Measurements from ENCODE around the gene ST8SIA4.

ST8SIA4 gene

GRCh38 chr5:100768221-100768620 lies 134.9 kb downstream of the ST8SIA4 start:
- Histone ChIP-seq H2AFZ (ENCODE audit: low read length) (no peak overlapping the region), H3K9me2 (replicated peaks; ENCODE audit: insufficient read depth, low read length) (no peaks in the 10 kb centered on the region), H3K4me3 (ENCODE audit: low read length) (no peak overlapping the region), H4K20me1 (ENCODE audit: insufficient read depth, low read length) (no peaks in the 10 kb centered on the region), H3K27me3 (replicated peaks; ENCODE audit: insufficient read depth, low read length) (no peaks in the 10 kb centered on the region), H3K9ac (ENCODE audit: low read length) (no peak overlapping the region), H3K4me2 (ENCODE audit: low read depth, low read length) (no peak overlapping the region), H3K79me2 (ENCODE audit: low read length) (no peaks in the 10 kb centered on the region), H3K4me1 (ENCODE audit: low read length) (no peaks in the 10 kb centered on the region), H3K27ac (ENCODE audit: low read length) (no peak overlapping the region), H3K9me3 (replicated peaks; ENCODE audit: insufficient read depth, low read length) (no peaks in the 10 kb centered on the region), H3K36me3 (replicated peaks; ENCODE audit: insufficient read depth, low read length) (no peaks in the 10 kb centered on the region), H3F3A (ENCODE audit: insufficient read depth, low read length) (no peaks in the 10 kb centered on the region)
- TF ChIP-seq EZH2 (optimal IDR thresholded peaks at IDR 0.05; ENCODE audit: low read depth, low read length) = no peak
- no peak for TF ChIP-seq EZH2phosphoT487 (IDR thresholded peaks at IDR 0.05; ENCODE audit: low read length)
- TF ChIP-seq CTCF (IDR thresholded peaks at IDR 0.05; ENCODE audit: low read length) = no peak
- DNase-seq = no peak

DNA sequence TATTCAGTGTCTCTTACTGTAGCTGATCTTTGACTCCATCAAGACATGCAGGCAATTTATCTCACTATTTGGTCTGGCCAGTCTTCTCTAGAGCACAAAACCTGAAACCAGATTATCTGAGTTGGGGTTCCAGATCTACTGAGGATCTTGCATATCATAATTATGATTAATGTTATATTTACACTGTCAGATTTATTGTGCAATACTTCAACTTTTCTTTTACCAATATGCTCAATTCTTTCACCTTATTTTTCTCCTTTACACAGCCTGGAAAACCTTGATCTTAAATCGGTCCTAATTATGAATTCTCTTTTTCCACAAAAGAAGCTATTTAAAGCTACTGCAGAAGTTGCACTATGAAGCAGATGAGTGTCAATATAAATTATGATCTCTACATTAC lies 140.1 kb downstream of the ST8SIA4 start:
- Histone ChIP-seq H3K9me3 (replicated peaks; ENCODE audit: insufficient read depth, low read length) (no peaks in the 10 kb centered on the region), H3K4me3 (ENCODE audit: low read length) (no peak overlapping the region), H2AFZ (ENCODE audit: low read length) (no peak overlapping the region), H3K9me2 (replicated peaks; ENCODE audit: insufficient read depth, low read length) (no peaks in the 10 kb centered on the region), H3K4me2 (ENCODE audit: low read depth, low read length) (no peak overlapping the region), H3F3A (ENCODE audit: insufficient read depth, low read length) (no peaks in the 10 kb centered on the region), H3K79me2 (ENCODE audit: low read length) (no peaks in the 10 kb centered on the region), H3K36me3 (replicated peaks; ENCODE audit: insufficient read depth, low read length) (no peaks in the 10 kb centered on the region), H3K27ac (ENCODE audit: low read length) (no peak overlapping the region), H3K27me3 (replicated peaks; ENCODE audit: insufficient read depth, low read length) (no peaks in the 10 kb centered on the region), H3K4me1 (ENCODE audit: low read length) (no peaks in the 10 kb centered on the region), H4K20me1 (ENCODE audit: insufficient read depth, low read length) (no peaks in the 10 kb centered on the region), H3K9ac (ENCODE audit: low read length) (no peak overlapping the region)
- no peak for TF ChIP-seq EZH2phosphoT487 (IDR thresholded peaks at IDR 0.05; ENCODE audit: low read length)
- no peak for TF ChIP-seq CTCF (IDR thresholded peaks at IDR 0.05; ENCODE audit: low read length)
- no peak for TF ChIP-seq EZH2 (optimal IDR thresholded peaks at IDR 0.05; ENCODE audit: low read depth, low read length)
- DNase-seq = no peak

GRCh38 chr5:100762108-100762507 lies 141.0 kb downstream of the ST8SIA4 start:
- Histone ChIP-seq H3K27ac (ENCODE audit: low read length) (no peak overlapping the region), H3K4me2 (ENCODE audit: low read depth, low read length) (no peak overlapping the region), H3K9me3 (replicated peaks; ENCODE audit: insufficient read depth, low read length) (no peaks in the 10 kb centered on the region), H3K4me3 (ENCODE audit: low read length) (no peak overlapping the region), H2AFZ (ENCODE audit: low read length) (no peak overlapping the region), H4K20me1 (ENCODE audit: insufficient read depth, low read length) (no peaks in the 10 kb centered on the region), H3K4me1 (ENCODE audit: low read length) (no peaks in the 10 kb centered on the region), H3F3A (ENCODE audit: insufficient read depth, low read length) (no peaks in the 10 kb centered on the region), H3K79me2 (ENCODE audit: low read length) (no peaks in the 10 kb centered on the region), H3K9ac (ENCODE audit: low read length) (no peak overlapping the region), H3K27me3 (replicated peaks; ENCODE audit: insufficient read depth, low read length) (no peaks in the 10 kb centered on the region), H3K9me2 (replicated peaks; ENCODE audit: insufficient read depth, low read length) (no peaks in the 10 kb centered on the region), H3K36me3 (replicated peaks; ENCODE audit: insufficient read depth, low read length) (no peaks in the 10 kb centered on the region)
- no peak for TF ChIP-seq EZH2 (optimal IDR thresholded peaks at IDR 0.05; ENCODE audit: low read depth, low read length)
- TF ChIP-seq EZH2phosphoT487 (IDR thresholded peaks at IDR 0.05; ENCODE audit: low read length) = no peak
- TF ChIP-seq CTCF (IDR thresholded peaks at IDR 0.05; ENCODE audit: low read length) = no peak
- no peak for DNase-seq
